Osteocyte (in vitro differentiated cells): ENCODE data around the gene SCAF1. TPM values are rescaled to one million over a fixed set of nuclear protein-coding genes. Genes with fewer than 3 reads are reported as not detected.

Experiments used
- DNase-seq: peaks from one replicate; pipeline ENCODE4 v3.0.0; 2021; ENCODE audit warnings: mixed read lengths; ENCODE audit not compliant: unreplicated experiment; ENCODE audit errors: extremely low spot score
- H3K27ac Mint-ChIP-seq: one replicate; pipeline ENCODE4 v1.8.0; 2021; ENCODE audit warnings: mild to moderate bottlenecking, mixed read lengths; ENCODE audit not compliant: unreplicated experiment
- H3K27me3 Mint-ChIP-seq: one replicate; pipeline ENCODE4 v1.8.0; 2021; ENCODE audit warnings: mixed read lengths; ENCODE audit not compliant: unreplicated experiment
- H3K36me3 Mint-ChIP-seq: one replicate; pipeline ENCODE4 v1.8.0; 2021; ENCODE audit warnings: mixed read lengths; ENCODE audit not compliant: unreplicated experiment
- H3K4me1 Mint-ChIP-seq: one replicate; pipeline ENCODE4 v1.8.0; 2021; ENCODE audit warnings: mixed read lengths; ENCODE audit not compliant: unreplicated experiment
- H3K4me3 Mint-ChIP-seq: one replicate; pipeline ENCODE4 v1.8.0; 2021; ENCODE audit warnings: mild to moderate bottlenecking, moderate library complexity, mixed read lengths; ENCODE audit not compliant: unreplicated experiment
- H3K9me3 Mint-ChIP-seq: one replicate; pipeline ENCODE4 v1.8.0; 2021; ENCODE audit warnings: mixed read lengths; ENCODE audit not compliant: unreplicated experiment
- total RNA-seq: library from RNA; stranded (reverse); gene quantifications from 2 replicates; pipeline ENCODE4 v1.2.1, GENCODE V29; 2021
- TF ChIP-seq, protein P1 (sequence below): fragments of 200-600 bp; sonication (generic); IDR thresholded peaks from 2 replicates; pipeline ENCODE4 v1.5.0; 2021; ENCODE audit warnings: antibody characterized with exemption, mild to moderate bottlenecking, moderate library complexity

The SCAF1 gene
- total RNA-seq, 1 donor from 2014 or later, result 81.9 TPM

DNA sequence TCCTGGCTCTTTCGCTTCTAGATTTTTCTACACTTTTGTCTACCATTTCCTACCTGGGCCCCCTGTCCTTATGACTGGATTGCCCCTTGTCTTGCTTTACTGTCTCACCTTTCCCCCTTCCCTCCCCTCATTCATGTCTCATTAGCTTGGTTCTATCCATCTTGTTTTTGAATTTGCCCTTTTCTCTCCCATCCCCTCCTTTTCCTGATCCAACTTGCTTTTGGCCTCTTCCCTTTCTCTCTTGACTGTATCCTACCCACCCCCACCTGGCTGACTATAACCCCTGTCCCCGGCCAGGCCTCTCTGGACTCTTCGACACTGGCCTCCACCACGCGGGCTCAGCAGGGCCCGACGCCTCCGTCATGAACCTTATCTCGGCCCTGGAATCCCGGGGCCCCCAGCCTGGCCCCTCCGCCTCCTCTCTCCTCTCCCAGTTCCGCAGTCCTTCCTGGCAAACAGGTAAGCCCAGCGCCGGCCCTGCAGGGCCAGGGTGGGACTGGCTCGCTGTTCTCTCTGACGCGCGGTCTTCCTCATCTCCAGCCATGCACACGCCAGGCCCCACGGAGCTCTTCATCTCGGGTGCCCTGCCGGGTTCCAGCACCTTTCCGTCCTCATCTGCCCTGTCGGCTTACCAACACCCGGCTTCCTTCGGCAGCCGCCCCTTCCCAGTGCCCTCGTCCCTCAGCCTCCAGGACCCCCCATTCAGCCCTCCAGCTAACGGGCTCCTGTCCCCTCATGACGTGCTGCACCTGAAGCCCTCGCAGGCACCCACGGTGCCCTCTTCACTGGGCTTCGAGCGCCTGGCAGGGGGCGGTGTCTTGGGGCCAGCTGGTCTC lies 47.6 kb upstream of the SCAF1 start:
- H3K36me3 Mint-ChIP-seq, result peaks cover 11% of the 10 kb centered on the region
- TF ChIP-seq, protein P1, sequence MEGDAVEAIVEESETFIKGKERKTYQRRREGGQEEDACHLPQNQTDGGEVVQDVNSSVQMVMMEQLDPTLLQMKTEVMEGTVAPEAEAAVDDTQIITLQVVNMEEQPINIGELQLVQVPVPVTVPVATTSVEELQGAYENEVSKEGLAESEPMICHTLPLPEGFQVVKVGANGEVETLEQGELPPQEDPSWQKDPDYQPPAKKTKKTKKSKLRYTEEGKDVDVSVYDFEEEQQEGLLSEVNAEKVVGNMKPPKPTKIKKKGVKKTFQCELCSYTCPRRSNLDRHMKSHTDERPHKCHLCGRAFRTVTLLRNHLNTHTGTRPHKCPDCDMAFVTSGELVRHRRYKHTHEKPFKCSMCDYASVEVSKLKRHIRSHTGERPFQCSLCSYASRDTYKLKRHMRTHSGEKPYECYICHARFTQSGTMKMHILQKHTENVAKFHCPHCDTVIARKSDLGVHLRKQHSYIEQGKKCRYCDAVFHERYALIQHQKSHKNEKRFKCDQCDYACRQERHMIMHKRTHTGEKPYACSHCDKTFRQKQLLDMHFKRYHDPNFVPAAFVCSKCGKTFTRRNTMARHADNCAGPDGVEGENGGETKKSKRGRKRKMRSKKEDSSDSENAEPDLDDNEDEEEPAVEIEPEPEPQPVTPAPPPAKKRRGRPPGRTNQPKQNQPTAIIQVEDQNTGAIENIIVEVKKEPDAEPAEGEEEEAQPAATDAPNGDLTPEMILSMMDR, result no peak
- H3K4me1 Mint-ChIP-seq, result peaks cover 19% of the 10 kb centered on the region

DNA sequence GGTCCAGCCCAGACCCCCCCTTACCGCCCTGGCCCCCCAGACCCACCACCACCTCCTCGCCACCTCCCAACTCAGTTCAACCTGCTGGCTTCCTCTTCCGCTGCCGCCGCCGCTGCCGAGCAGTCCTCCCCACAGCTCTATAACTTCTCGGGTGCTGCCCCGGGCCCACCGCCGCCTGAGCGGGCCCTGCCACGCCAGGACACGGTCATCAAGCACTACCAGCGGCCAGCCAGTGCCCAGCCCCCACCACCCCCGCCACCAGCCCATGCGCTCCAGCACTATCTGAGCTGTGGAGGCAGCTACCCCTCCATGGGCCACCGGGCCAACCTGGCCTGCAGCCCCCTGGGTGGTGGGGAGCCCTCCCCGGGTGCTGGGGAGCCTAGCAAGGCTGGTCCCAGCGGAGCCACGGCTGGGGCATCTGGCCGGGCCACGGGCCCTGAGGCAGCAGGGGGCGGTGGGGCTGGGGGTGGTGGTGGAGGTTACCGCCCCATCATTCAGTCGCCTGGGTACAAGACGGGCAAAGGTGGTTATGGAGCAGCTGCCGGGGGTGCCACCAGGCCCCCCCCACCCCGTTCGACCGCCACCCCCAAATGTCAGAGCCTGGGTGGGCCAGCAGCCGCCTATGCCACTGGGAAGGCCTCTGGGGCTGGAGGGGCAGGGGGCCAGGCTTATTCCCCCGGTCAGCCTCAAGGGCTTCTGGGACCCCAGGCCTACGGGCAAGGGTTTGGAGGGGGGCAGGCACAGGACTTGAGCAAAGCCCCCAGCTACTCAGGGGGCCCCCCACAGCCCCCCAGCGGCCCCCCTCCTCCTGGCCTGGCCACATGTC lies 46.8 kb upstream of the SCAF1 start:
- Mint-ChIP-seq H3K4me3 (no peak overlapping the region), H3K27me3 (no peaks in the 10 kb centered on the region), H3K4me1 (peaks cover 19% of the 10 kb centered on the region), H3K36me3 (peaks cover 15% of the 10 kb centered on the region), H3K9me3 (no peaks in the 10 kb centered on the region), H3K27ac (no peak overlapping the region)
- DNase-seq, result no peak
- TF ChIP-seq, protein P1, result no peak

More for the DNA sequence above, 47.6 kb upstream of the SCAF1 start:
- no peaks in the 10 kb centered on the region for H3K27me3 Mint-ChIP-seq
- H3K4me3 Mint-ChIP-seq, result peak overlapping the region; percentile 36
- DNase-seq, result no peak
- H3K9me3 Mint-ChIP-seq, result no peaks in the 10 kb centered on the region
- peak overlapping the region; percentile 84 for H3K27ac Mint-ChIP-seq

DNA sequence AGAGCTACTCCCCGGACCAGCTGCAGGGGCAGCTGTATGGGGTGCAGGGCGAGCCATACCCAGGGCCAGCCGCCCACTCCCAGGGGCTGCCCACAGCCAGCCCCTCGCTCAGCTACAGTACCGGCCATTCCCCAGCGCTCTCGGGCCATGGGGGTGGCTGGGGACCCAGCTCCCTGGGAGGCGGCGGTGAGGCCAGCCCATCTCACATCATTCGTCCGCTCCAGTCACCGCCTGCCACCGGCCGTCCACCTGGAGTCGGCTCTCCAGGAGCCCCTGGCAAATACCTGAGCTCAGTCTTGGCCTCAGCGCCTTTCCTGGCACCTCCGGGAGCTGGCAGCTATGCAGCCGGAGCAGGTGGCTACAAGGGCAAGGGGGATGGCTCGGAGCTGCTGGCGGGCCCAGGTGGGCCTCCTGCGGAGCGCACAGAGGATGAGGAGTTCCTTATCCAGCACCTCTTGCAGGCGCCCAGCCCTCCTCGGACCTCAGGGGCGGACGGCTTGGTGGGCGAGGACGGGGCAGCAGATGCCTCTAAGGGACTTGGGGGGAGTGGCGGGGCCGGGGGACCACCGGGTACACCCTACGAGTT lies 46.1 kb upstream of the SCAF1 start:
- H3K27ac Mint-ChIP-seq, result no peak overlapping the region

DNA sequence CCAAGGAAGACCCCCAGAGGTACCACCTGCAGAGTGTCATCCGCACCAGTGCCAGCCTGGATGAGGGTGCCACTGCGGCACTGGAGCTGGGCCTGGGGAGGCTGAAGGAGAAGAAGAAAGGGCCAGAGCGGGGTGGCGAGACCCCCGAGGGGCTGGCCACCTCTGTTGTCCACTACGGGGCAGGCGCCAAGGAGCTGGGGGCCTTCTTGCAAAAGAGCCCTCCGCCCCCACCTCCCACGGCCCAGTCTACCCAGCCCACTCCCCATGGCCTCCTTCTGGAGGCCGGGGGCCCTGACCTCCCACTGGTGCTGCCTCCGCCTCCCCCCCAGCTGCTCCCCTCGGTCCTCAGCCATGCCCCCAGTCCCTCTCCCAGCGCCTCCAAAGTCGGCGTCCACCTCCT lies 45.6 kb upstream of the SCAF1 start:
- Mint-ChIP-seq H3K4me1 (peaks cover 19% of the 10 kb centered on the region), H3K27me3 (no peaks in the 10 kb centered on the region), H3K36me3 (peaks cover 22% of the 10 kb centered on the region), H3K9me3 (no peaks in the 10 kb centered on the region), H3K27ac (no peak overlapping the region), H3K4me3 (no peak overlapping the region)
- TF ChIP-seq, protein P1, result no peak
- no peak for DNase-seq

More for the DNA sequence above, 46.1 kb upstream of the SCAF1 start:
- peaks cover 19% of the 10 kb centered on the region for H3K4me1 Mint-ChIP-seq
- DNase-seq, result no peak
- TF ChIP-seq, protein P1, result no peak
- no peak overlapping the region for H3K4me3 Mint-ChIP-seq
- no peaks in the 10 kb centered on the region for H3K27me3 Mint-ChIP-seq
- peaks cover 18% of the 10 kb centered on the region for H3K36me3 Mint-ChIP-seq
- no peaks in the 10 kb centered on the region for H3K9me3 Mint-ChIP-seq
